B cell (primary cell): ENCODE data around the gene ASTN1. TPM values are rescaled to one million over a fixed set of nuclear protein-coding genes. Genes with fewer than 3 reads are reported as not detected.

ENCODE experiments used
- ATAC-seq: fragments of 200-7000 bp; cut with Tn5 transposase; one replicate; pipeline ENCODE4 v1.10.0; 2021; ENCODE audit warnings: low read depth, mild to moderate bottlenecking, moderate number of reproducible peaks, moderate library complexity
- CTCF ChIA-PET: fragments of 350-600 bp; sonication (Branson Sonifier 250); formaldehyde crosslinking; loops from one replicate; lab custom pipeline; 2021; ENCODE audit warnings: antibody characterized with exemption, inconsistent platforms; lab: Charles Lee
- POLR2A ChIA-PET: fragments of 350-600 bp; sonication (Branson Sonifier 250); formaldehyde crosslinking; loops from one replicate; lab custom pipeline; 2021; ENCODE audit warnings: antibody characterized with exemption; lab: Charles Lee
- DNase-seq: peaks from one replicate; pipeline ENCODE4 v3.0.0; 2013
- H2AFZ ChIP-seq: 2 replicates; pipeline ENCODE4 v1.6.1; 2012; ENCODE audit warnings: mild to moderate bottlenecking, low read depth, low read length; ENCODE audit not compliant: insufficient read depth, poor library complexity, severe bottlenecking
- H3K27ac ChIP-seq, 2 donors: 1 replicate in 1 of 2; 2 replicates in 1 of 2; pipeline ENCODE4 v1.5.1; 2012 to 2013; ENCODE audit warnings: low read length in 2 of 2, mild to moderate bottlenecking in 2 of 2, moderate library complexity in 1 of 2
- H3K27me3 ChIP-seq, 4 experiments: fragments of 200-600 bp in 1 of 4; sonication (generic) in 1 of 4; replicated peaks in 1 of 4; 1 replicate in 2 of 4; 2 replicates in 2 of 4; pipeline versions ENCODE4 v1.6.1 to v1.7.0; 2013 to 2016; ENCODE audit warnings: low read length in 3 of 4, mild to moderate bottlenecking in 2 of 4, mixed read lengths in 1 of 4, moderate library complexity in 1 of 4; ENCODE audit not compliant: insufficient read depth in 4 of 4, control insufficient read depth in 3 of 4; ENCODE audit errors: control extremely low read depth in 1 of 4
- H3K36me3 ChIP-seq, 2 experiments: replicated peaks in 1 of 2; 1 replicate in 1 of 2; 2 replicates in 1 of 2; pipeline versions ENCODE4 v1.6.1 to v1.7.1; 2013; ENCODE audit warnings: low read length in 1 of 2; ENCODE audit not compliant: insufficient read depth in 2 of 2, control insufficient read depth in 1 of 2; ENCODE audit errors: control extremely low read depth in 1 of 2, extremely low read depth in 1 of 2
- H3K4me1 ChIP-seq, 2 donors: fragments of 200-600 bp in 1 of 2; sonication (generic) in 1 of 2; 1 replicate in 1 of 2; 2 replicates in 1 of 2; pipeline versions ENCODE4 v1.5.1 to v1.6.1; 2013 to 2017; ENCODE audit warnings: low read length in 2 of 2; ENCODE audit not compliant: control insufficient read depth in 2 of 2, insufficient read depth in 2 of 2
- H3K4me2 ChIP-seq: replicated peaks from 2 replicates; pipeline ENCODE3; 2012; ENCODE audit warnings: mild to moderate bottlenecking, low read depth, low read length; ENCODE audit not compliant: poor library complexity, severe bottlenecking
- H3K4me3 ChIP-seq, 5 experiments: fragments of 200-600 bp in 1 of 5; sonication (generic) in 1 of 5; 1 replicate in 3 of 5; 2 replicates in 2 of 5; pipeline versions ENCODE4 v1.5.1 to v1.7.0; 2011 to 2016; ENCODE audit warnings: low read length in 4 of 5, mild to moderate bottlenecking in 4 of 5, low read depth in 2 of 5, control low read depth in 1 of 5, moderate library complexity in 1 of 5; ENCODE audit not compliant: insufficient read depth in 1 of 5; ENCODE audit errors: control extremely low read depth in 1 of 5, extremely low read depth in 1 of 5
- H3K79me2 ChIP-seq: fragments of 200-600 bp; sonication (generic); one replicate; pipeline ENCODE4 v1.6.0; 2016; ENCODE audit warnings: low read length; ENCODE audit not compliant: control insufficient read depth, insufficient read depth
- H3K9ac ChIP-seq: fragments of 200-600 bp; sonication (generic); 2 replicates; pipeline ENCODE4 v1.6.1; 2017; ENCODE audit warnings: mild to moderate bottlenecking, low read length, moderate library complexity
- H3K9me3 ChIP-seq, 3 donors: one replicate each; pipeline versions ENCODE4 v1.6.1 to v1.7.1; 2013; ENCODE audit warnings: low read length in 2 of 3; ENCODE audit not compliant: control insufficient read depth in 2 of 3, insufficient read depth in 1 of 3; ENCODE audit errors: control extremely low read depth in 1 of 3
- H4K20me1 ChIP-seq: 2 replicates; pipeline ENCODE4 v1.6.0; 2012; ENCODE audit warnings: mild to moderate bottlenecking, low read length; ENCODE audit not compliant: insufficient read depth, control insufficient read depth, poor library complexity, severe bottlenecking
- H3K27ac Mint-ChIP-seq: one replicate; pipeline ENCODE4 v1.8.0; 2021; ENCODE audit warnings: mixed read lengths
- H3K27me3 Mint-ChIP-seq: one replicate; pipeline ENCODE4 v1.8.0; 2021; ENCODE audit warnings: mixed read lengths
- H3K4me1 Mint-ChIP-seq: one replicate; pipeline ENCODE4 v1.8.0; 2021; ENCODE audit warnings: mixed read lengths
- H3K4me3 Mint-ChIP-seq: one replicate; pipeline ENCODE4 v1.8.0; 2021; ENCODE audit warnings: mixed read lengths
- H3K9me3 Mint-ChIP-seq: one replicate; pipeline ENCODE4 v1.8.0; 2022; ENCODE audit warnings: mixed read lengths; ENCODE audit not compliant: insufficient read depth
- EZH2 ChIP-seq: IDR thresholded peaks from 2 replicates; pipeline ENCODE4 v1.6.1; 2012; ENCODE audit warnings: borderline replicate concordance, low read depth, mild to moderate bottlenecking, moderate library complexity, low read length; ENCODE audit not compliant: insufficient read depth, poor library complexity, severe bottlenecking
- WGBS: methylation state at CpG from one replicate; pipeline ENCODE4 v1.1.5; 2013; ENCODE audit warnings: missing lambda C conversion rate; ENCODE audit not compliant: insufficient coverage; 5-methylcytosine and 5-hydroxymethylcytosine counted together
- intact Hi-C: fragments of 100-400 bp; cut with micrococcal nuclease; formaldehyde crosslinking; loops from one replicate; pipeline ENCODE4 v1.10.0; 2022
- polyA plus RNA-seq: library from polyadenylated mRNA; depleted of rRNA; stranded (reverse); fragments of >200 nt; gene quantifications from 2 replicates; pipeline ENCODE4 v1.2.3, GENCODE V29; 2012
- total RNA-seq, 2 donors: library from RNA; stranded (reverse); fragments of 120-200 nt in 1 of 2; gene quantifications; 1 replicate in 1 of 2; 2 replicates in 1 of 2; pipeline versions ENCODE4 v1.2.3 to v1.2.4, GENCODE V29; 2013 to 2022
- TF ChIP-seq, protein P1 (sequence below): fragments of 200-600 bp; IDR thresholded peaks from one replicate; pipeline ENCODE4 v1.8.0; 2022; ENCODE audit warnings: antibody characterized with exemption, mild to moderate bottlenecking

ASTN1 gene
- total and polyA plus RNA-seq, 2 donors (not counting 1 experiment from before 2014, with no cell fraction given): not detected

DNA sequence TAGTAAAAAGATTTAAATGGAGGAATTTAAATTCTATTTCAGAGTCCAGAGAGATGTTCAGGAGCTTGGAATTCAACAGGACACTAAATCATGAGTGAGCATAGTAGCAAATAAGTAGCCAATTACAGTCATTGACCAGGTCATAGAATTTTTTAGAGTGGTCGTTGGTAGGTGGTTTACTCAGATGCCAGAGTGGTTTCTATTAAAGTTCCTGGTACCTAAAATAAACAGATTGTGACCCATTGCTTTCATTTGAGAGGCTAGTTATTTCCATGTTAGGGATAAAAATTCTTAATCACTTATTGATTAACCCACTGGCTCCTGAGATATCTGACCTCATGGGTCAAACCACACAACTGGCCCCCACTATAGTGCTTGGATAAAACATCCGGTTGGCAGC is 201.3 kb downstream of the ASTN1 start:
- TF ChIP-seq EZH2: no peak
- TF ChIP-seq, protein P1, sequence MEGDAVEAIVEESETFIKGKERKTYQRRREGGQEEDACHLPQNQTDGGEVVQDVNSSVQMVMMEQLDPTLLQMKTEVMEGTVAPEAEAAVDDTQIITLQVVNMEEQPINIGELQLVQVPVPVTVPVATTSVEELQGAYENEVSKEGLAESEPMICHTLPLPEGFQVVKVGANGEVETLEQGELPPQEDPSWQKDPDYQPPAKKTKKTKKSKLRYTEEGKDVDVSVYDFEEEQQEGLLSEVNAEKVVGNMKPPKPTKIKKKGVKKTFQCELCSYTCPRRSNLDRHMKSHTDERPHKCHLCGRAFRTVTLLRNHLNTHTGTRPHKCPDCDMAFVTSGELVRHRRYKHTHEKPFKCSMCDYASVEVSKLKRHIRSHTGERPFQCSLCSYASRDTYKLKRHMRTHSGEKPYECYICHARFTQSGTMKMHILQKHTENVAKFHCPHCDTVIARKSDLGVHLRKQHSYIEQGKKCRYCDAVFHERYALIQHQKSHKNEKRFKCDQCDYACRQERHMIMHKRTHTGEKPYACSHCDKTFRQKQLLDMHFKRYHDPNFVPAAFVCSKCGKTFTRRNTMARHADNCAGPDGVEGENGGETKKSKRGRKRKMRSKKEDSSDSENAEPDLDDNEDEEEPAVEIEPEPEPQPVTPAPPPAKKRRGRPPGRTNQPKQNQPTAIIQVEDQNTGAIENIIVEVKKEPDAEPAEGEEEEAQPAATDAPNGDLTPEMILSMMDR: no peak
- Histone ChIP-seq H3K36me3 (no peaks in the 10 kb centered on the region), H3K4me2 (no peak overlapping the region), H3K79me2 (no peaks in the 10 kb centered on the region), H3K27me3 (no peaks in the 10 kb centered on the region), H3K4me3 (no peak overlapping the region), H2AFZ (no peak overlapping the region), H3K9ac (no peak overlapping the region), H3K4me1 (no peaks in the 10 kb centered on the region), H4K20me1 (no peaks in the 10 kb centered on the region), H3K27ac (no peak overlapping the region), H3K9me3 (no peaks in the 10 kb centered on the region)
- no peaks in the 10 kb centered on the region for H3K27me3 Mint-ChIP-seq
- no peak overlapping the region for H3K4me3 Mint-ChIP-seq
- POLR2A ChIA-PET: no interaction called here
- WGBS: 80% methylated on average over 1 of the region's 2 CpGs
- no peaks in the 10 kb centered on the region for H3K9me3 Mint-ChIP-seq
- ATAC-seq: no peak
- DNase-seq: no peak
- no peaks in the 10 kb centered on the region for H3K4me1 Mint-ChIP-seq
- intact Hi-C loops: no loop called here
- CTCF ChIA-PET: no interaction called here
- no peak overlapping the region for H3K27ac Mint-ChIP-seq

DNA sequence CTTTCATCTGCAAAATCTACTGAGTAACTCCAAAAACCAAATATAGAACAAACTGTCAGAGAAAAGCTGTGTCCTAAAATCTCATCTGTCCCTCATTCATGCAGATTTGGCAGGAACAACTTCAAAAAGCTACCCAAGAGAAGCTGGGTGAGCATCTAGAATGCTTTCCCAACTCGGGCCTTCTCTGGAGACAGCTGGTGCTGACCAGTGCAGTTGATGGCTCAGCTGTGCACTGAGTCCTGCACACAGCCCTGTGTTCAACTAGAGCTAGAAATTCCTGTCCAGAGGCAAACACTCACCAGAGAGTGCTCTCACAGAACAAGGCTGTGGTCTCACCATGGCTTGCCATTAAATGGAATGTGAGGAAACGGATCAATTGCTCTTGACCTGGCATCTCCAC is 202.8 kb downstream of the ASTN1 start:
- intact Hi-C loops: no loop called here
- Mint-ChIP-seq H3K27ac (no peak overlapping the region), H3K4me1 (no peaks in the 10 kb centered on the region), H3K9me3 (no peaks in the 10 kb centered on the region), H3K4me3 (no peak overlapping the region), H3K27me3 (peaks cover 4% of the 10 kb centered on the region)
- no peaks in the 10 kb centered on the region for H3K79me2 ChIP-seq
- H3K4me2 ChIP-seq: no peak overlapping the region
- no peaks in the 10 kb centered on the region for H3K4me1 ChIP-seq
- H3K4me3 ChIP-seq: no peak overlapping the region
- ChIA-PET CTCF (no interaction called here), POLR2A (no interaction called here)
- H3K27me3 ChIP-seq: no peaks in the 10 kb centered on the region
- no peak overlapping the region for H2AFZ ChIP-seq
- no peak overlapping the region for H3K27ac ChIP-seq
- WGBS: 82% methylated on average over 2 of the region's 2 CpGs
- TF ChIP-seq EZH2: no peak
- TF ChIP-seq, protein P1: no peak
- H3K9ac ChIP-seq: no peak overlapping the region
- no peaks in the 10 kb centered on the region for H3K9me3 ChIP-seq
- H4K20me1 ChIP-seq: no peaks in the 10 kb centered on the region
- no peak for ATAC-seq
- no peaks in the 10 kb centered on the region for H3K36me3 ChIP-seq
- no peak for DNase-seq
